Tibial nerve (tissue), 3 donors: ENCODE results near the gene TSFM.

ENCODE experiments used
- CTCF ChIP-seq, 5 experiments: fragments of 200-600 bp in 3 of 5; fragments of 450-650 bp in 2 of 5; sonication (generic) in 3 of 5; IDR thresholded peaks; one replicate each; pipeline ENCODE4 v1.5.1; 2016 to 2019; ENCODE audit warnings: antibody characterized with exemption in 5 of 5, mild to moderate bottlenecking in 3 of 5, moderate library complexity in 2 of 5
- POLR2A ChIP-seq, 2 donors: fragments of 450-650 bp; IDR thresholded peaks; one replicate each; pipeline ENCODE4 v1.6.1; 2017; ENCODE audit warnings: antibody characterized with exemption in 2 of 2, mild to moderate bottlenecking in 2 of 2, moderate library complexity in 2 of 2

GRCh38 chr12:57806677-57807076 is 24.1 kb downstream of the TSFM start:
- TF ChIP-seq POLR2A (IDR thresholded peaks at IDR 0.05) (no peak), CTCF (IDR thresholded peaks at IDR 0.05) (no peak)
